Measurements from ENCODE around the gene LYPD6.

The LYPD6 gene

DNA sequence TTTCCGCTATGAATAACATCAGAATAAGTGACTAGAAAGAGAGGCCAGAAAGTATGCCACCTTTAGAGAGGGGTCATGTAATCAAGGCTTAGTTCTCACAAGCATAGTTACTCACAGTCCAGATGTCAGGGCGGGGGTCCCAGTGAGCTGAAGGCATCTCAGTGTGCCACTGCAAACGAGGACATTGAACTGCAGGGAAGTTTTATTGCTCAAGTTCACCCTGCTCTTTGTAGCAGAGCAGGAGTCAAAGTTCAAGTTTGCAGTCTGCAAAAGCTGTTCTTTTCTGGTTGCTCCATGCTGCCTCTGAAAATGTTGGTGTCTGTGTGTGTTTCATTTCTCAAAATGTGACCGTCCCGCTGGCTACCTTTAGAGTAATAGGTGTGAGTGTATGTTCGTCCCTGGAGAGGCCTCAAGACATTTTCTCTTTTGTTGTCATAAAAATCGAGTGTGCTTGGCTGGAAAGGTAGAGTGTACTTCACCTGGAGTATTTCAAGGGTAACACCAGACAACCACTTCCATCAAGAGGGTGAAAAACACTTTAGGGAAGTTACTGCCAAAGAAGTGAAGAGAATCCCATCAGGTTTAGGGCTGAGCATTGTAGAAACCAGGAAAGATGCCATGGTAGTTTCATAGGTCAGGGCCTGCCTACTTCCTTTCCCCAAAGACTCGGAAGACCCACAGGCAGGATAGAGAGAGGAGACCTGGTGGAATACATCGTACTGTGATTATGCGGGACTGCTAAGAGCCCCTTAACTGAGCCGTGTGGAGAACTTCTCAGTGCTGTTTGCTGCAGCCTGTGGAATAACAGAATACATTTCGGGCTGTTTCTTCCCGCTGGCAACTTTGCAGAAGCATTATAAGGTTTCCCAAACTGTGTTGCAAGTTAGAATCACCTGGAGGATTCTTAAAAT lies 89.9 kb downstream of the LYPD6 start:
- DNase-seq (ENCODE audit: insufficient read length, low spot score), result no peak
- no peak for FAIRE-seq
- TF ChIP-seq, protein P1, sequence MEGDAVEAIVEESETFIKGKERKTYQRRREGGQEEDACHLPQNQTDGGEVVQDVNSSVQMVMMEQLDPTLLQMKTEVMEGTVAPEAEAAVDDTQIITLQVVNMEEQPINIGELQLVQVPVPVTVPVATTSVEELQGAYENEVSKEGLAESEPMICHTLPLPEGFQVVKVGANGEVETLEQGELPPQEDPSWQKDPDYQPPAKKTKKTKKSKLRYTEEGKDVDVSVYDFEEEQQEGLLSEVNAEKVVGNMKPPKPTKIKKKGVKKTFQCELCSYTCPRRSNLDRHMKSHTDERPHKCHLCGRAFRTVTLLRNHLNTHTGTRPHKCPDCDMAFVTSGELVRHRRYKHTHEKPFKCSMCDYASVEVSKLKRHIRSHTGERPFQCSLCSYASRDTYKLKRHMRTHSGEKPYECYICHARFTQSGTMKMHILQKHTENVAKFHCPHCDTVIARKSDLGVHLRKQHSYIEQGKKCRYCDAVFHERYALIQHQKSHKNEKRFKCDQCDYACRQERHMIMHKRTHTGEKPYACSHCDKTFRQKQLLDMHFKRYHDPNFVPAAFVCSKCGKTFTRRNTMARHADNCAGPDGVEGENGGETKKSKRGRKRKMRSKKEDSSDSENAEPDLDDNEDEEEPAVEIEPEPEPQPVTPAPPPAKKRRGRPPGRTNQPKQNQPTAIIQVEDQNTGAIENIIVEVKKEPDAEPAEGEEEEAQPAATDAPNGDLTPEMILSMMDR (IDR thresholded peaks at IDR 0.05; ENCODE audit: insufficient read depth, missing control alignments), result no peak

DNA sequence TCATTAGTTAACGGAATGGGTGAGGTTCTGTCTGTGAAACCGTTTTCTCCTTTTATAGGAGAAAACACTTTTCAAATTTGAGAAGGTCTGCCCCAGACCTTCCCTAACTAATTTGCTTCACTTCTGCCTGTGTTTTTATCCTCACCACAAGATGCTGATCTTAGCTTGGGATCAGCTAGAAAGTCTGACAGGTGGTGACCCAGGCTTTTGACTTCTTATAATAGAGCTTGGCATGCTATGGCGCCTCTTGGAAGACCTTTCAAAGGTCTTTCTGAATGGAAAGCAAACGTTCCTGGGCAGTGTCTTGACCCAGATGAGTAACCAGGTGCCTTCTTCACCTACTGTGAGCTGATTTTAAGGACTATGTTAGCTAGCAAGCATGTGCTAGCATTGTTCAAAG lies 91.4 kb downstream of the LYPD6 start:
- TF ChIP-seq, protein P1 (IDR thresholded peaks at IDR 0.05; ENCODE audit: insufficient read depth, missing control alignments), result no peak
- no peak for DNase-seq (ENCODE audit: insufficient read length, low spot score)
- no peak for FAIRE-seq

DNA sequence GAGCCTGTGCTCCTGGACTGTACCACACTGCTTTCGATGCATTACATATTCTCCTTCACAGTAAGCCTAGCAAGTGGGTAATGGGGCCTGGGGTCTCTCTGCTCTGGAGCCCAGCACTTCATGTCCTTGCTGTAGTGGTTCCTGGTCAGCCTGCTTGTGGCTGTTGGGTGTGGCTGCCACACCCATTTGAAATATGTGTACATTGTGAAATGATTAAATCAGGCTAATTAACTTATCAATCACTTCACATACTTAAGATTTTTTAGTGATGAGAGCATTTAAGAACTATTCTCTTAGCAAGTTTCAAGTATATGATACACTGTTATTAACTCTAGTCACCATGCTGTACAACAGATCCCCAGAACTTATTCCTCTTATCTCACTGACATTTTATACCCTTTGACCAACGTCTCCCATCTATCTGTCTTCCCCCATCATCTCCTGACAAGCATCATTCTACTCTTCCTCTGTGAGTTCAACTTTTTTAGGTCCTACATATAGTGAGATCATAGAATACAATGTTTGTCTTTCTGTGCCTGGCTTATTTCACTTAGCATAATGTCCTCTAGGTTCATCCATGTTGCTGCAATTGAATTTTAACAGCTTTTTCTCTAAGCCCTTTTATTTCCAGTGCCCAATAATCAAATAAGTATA lies 92.1 kb downstream of the LYPD6 start:
- TF ChIP-seq, protein P1 (IDR thresholded peaks at IDR 0.05; ENCODE audit: insufficient read depth, missing control alignments), result no peak
- DNase-seq (ENCODE audit: insufficient read length, low spot score) (no peak), FAIRE-seq (no peak)

DNA sequence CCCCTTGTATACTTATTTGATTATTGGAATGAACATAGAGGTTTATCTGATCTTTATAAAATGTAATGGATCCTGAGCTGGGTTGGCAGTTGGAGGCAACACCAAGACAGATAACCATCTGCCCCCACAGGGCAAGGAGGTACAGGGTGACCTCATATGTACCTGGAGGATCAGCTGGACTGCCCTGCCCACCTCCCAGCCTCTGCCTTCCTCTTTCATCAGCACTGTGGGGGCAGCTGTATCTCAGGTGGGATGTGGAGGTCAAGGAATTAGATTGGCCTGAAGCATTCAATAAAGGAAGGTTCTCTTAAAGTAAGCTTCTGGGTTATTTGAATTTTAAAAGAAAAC lies 92.6 kb downstream of the LYPD6 start:
- TF ChIP-seq, protein P1 (IDR thresholded peaks at IDR 0.05; ENCODE audit: insufficient read depth, missing control alignments), result no peak
- DNase-seq (ENCODE audit: insufficient read length, low spot score) (no peak), FAIRE-seq (no peak)

DNA sequence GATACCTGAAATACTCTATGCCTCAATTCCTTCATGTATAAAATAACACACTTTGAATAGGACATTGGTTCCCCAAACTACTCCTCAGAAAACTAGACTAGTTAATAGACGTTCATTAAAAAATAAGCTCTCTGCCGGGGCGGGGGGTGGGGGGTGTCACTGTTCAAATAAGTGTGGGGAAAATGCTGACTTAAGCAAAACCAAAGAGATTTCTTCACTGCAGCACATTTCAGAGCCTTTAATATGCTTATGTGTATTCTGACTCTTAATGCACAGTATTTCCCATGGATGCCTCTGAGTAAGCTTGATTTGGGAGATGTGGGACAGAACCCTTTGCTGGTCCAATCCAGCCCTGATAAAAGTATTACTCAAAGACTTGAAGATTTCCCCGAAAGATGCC lies 93.2 kb downstream of the LYPD6 start:
- DNase-seq (ENCODE audit: insufficient read length, low spot score), result no peak
- TF ChIP-seq, protein P1 (IDR thresholded peaks at IDR 0.05; ENCODE audit: insufficient read depth, missing control alignments), result no peak
- FAIRE-seq, result no peak

DNA sequence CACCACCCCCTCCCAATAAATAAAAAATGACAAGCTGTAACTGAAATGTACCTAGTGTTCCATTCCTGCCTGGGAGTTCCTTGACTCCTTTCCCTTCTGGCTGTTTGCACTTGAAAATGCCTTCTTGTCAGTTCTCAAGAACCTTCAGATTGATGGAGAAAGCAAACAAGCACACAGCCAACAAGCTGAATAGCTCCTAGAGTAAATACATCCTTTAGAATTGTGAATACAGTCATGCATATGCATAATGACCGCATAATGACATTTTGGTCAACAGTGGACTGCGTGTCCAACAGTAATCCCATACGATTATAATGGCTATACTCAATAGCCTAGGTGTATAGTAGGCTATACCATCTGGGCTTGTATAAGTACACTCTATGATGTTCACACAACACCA lies 97.0 kb downstream of the LYPD6 start:
- TF ChIP-seq, protein P1 (IDR thresholded peaks at IDR 0.05; ENCODE audit: insufficient read depth, missing control alignments), result no peak
- DNase-seq (ENCODE audit: insufficient read length, low spot score) (no peak), FAIRE-seq (no peak)

DNA sequence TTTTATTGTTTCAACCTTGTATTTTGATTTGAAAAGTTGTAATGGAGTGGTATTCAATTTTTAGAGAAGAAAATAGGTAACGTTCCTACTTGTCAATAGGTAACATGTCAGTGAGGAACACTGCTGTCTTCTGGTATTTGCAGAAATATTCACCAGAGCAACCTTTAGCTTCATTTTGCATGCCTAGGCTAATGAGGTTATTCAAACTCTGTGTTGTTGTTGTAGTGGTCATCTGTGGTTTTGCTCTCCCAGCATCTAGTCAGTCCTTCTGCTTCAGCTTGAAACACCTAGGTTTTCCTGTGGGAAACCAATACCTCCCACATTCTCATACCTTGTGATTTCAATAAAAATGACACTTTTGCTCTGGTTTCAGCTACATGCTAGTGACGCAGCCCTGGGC lies 98.4 kb downstream of the LYPD6 start:
- TF ChIP-seq, protein P1 (IDR thresholded peaks at IDR 0.05; ENCODE audit: insufficient read depth, missing control alignments), result no peak
- FAIRE-seq (no peak), DNase-seq (ENCODE audit: insufficient read length, low spot score) (no peak)

All from D721Med (cell line).